Suppressor macrophage treated with lipopolysaccharide for 4 hours (primary cell): ENCODE measurements around the gene PDE8B.

Experiments used
- DNase-seq: peaks from one replicate; pipeline ENCODE4 v3.0.0-alpha.2; 2020

PDE8B gene

GRCh38 chr5:77418162-77418561 lies 207.7 kb downstream of the PDE8B start:
- DNase-seq, result no peak

- no peak for DNase-seq
Measured at GRCh38 chr5:77418601-77419581, 208.4 kb downstream of the PDE8B start.

GRCh38 chr5:77419644-77420582 lies 209.4 kb downstream of the PDE8B start:
- DNase-seq, result no peak

- no peak for DNase-seq
Measured at GRCh38 chr5:77420940-77421339, 210.5 kb downstream of the PDE8B start.

GRCh38 chr5:77423022-77423750 lies 212.7 kb downstream of the PDE8B start:
- DNase-seq, result no peak

GRCh38 chr5:77424921-77425320 lies 214.4 kb downstream of the PDE8B start:
- DNase-seq, result no peak

- DNase-seq, result no peak
Measured at GRCh38 chr5:77425420-77425819, 214.9 kb downstream of the PDE8B start.

GRCh38 chr5:77425998-77426659 lies 215.6 kb downstream of the PDE8B start:
- no peak for DNase-seq

- peak; percentile 20 for DNase-seq
Measured at GRCh38 chr5:77426670-77427069, 216.2 kb downstream of the PDE8B start.

- DNase-seq, result no peak
Measured at GRCh38 chr5:77427998-77428397, 217.5 kb downstream of the PDE8B start.

GRCh38 chr5:77428526-77428925 lies 218.0 kb downstream of the PDE8B start:
- DNase-seq, result no peak

- DNase-seq, result no peak
Measured at GRCh38 chr5:77430726-77431125, 220.2 kb downstream of the PDE8B start.

- no peak for DNase-seq
Measured at GRCh38 chr5:77431286-77431685, 220.8 kb downstream of the PDE8B start.

GRCh38 chr5:77431719-77432118 lies 221.2 kb downstream of the PDE8B start:
- DNase-seq, result no peak

GRCh38 chr5:77437194-77437593 lies 226.7 kb downstream of the PDE8B start:
- no peak for DNase-seq

- DNase-seq, result no peak
Measured at GRCh38 chr5:77438071-77438470, 227.6 kb downstream of the PDE8B start.

- DNase-seq, result no peak
Measured at GRCh38 chr5:77443670-77444069, 233.2 kb downstream of the PDE8B start.

GRCh38 chr5:77444356-77444755 lies 233.9 kb downstream of the PDE8B start:
- no peak for DNase-seq

GRCh38 chr5:77448831-77449230 lies 238.4 kb downstream of the PDE8B start:
- DNase-seq, result no peak

- peak; percentile 74 for DNase-seq
Measured at GRCh38 chr5:77449277-77449676, 238.8 kb downstream of the PDE8B start.

- DNase-seq, result peak; percentile 62
Measured at GRCh38 chr5:77449981-77450380, 239.5 kb downstream of the PDE8B start.

- no peak for DNase-seq
Measured at GRCh38 chr5:77452351-77452750, 241.9 kb downstream of the PDE8B start.
